ENCODE results near the gene ATP8A2.

DNA sequence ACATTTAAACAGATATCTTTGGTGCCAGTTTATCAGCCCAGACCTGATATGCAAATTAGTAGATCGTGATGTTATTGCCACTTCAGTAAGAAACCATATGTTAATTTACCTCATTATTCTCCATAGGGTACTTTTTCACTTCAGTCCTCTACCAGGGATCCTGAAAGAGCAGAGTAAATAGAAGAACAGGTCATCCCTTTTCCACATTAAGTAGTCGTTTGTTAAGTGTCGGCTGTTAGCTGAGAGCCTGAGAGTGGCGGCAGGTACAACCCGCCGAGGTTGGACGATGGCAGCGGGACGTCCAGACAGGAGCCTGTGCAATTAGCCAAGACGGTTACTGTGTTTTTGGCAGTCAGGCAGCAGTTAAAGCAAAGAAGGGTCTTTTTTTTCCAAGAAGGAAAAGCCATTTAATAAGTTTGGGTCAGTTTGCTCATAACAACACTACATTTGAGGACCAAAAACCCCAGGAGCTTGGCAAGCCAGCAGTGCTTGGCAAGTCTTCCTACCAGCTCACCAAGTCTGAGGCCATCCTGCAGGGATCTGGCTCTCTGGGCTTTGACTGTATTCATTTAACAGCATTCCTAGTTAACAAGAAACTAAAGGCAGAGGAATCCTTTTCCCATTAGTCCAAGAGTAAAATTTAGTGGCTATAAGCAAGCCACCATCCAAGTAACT, 448.2 kb downstream of the ATP8A2 start:
- TF ChIP-seq, protein P1, sequence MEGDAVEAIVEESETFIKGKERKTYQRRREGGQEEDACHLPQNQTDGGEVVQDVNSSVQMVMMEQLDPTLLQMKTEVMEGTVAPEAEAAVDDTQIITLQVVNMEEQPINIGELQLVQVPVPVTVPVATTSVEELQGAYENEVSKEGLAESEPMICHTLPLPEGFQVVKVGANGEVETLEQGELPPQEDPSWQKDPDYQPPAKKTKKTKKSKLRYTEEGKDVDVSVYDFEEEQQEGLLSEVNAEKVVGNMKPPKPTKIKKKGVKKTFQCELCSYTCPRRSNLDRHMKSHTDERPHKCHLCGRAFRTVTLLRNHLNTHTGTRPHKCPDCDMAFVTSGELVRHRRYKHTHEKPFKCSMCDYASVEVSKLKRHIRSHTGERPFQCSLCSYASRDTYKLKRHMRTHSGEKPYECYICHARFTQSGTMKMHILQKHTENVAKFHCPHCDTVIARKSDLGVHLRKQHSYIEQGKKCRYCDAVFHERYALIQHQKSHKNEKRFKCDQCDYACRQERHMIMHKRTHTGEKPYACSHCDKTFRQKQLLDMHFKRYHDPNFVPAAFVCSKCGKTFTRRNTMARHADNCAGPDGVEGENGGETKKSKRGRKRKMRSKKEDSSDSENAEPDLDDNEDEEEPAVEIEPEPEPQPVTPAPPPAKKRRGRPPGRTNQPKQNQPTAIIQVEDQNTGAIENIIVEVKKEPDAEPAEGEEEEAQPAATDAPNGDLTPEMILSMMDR (conservative IDR thresholded peaks at IDR 0.05), result no peak
- no peak for TF ChIP-seq ZFX (IDR thresholded peaks at IDR 0.05)
